ENCODE data around the gene ROBO2.
A peak's percentile ranks its signal among the peaks of the same experiment; 100 is the strongest.
"Not testable (repeated sequence)": the region's sequence is repeated elsewhere in the genome, so short reads cannot be mapped to it uniquely, and the experiment has no call there.

The ROBO2 gene

GRCh38 chr3:77348244-77348855, 308.5 kb downstream of the ROBO2 start:
- DNase-seq = no peak

- DNase-seq = no peak
Measured at GRCh38 chr3:77354958-77355357, 315.1 kb downstream of the ROBO2 start.

- DNase-seq = no peak
Measured at GRCh38 chr3:77362936-77363335, 323.0 kb downstream of the ROBO2 start.

GRCh38 chr3:77365152-77365551, 325.3 kb downstream of the ROBO2 start:
- DNase-seq = no peak

- DNase-seq = no peak
Measured at GRCh38 chr3:77370413-77370812, 330.5 kb downstream of the ROBO2 start.

- no peak for DNase-seq
Measured at GRCh38 chr3:77372018-77372417, 332.1 kb downstream of the ROBO2 start.

- no peak for DNase-seq
Measured at GRCh38 chr3:77372634-77373346, 332.9 kb downstream of the ROBO2 start.

- DNase-seq = no peak
Measured at GRCh38 chr3:77373619-77374018, 333.7 kb downstream of the ROBO2 start.

GRCh38 chr3:77376511-77376910, 336.6 kb downstream of the ROBO2 start:
- no peak for DNase-seq

GRCh38 chr3:77377717-77378116, 337.8 kb downstream of the ROBO2 start:
- DNase-seq = no peak

- no peak for DNase-seq
Measured at GRCh38 chr3:77380136-77380535, 340.2 kb downstream of the ROBO2 start.

- DNase-seq = no peak
Measured at GRCh38 chr3:77381431-77381830, 341.5 kb downstream of the ROBO2 start.

- no peak for DNase-seq
Measured at GRCh38 chr3:77392181-77392580, 352.3 kb downstream of the ROBO2 start.

GRCh38 chr3:77394046-77394445, 354.1 kb downstream of the ROBO2 start:
- no peak for DNase-seq

GRCh38 chr3:77404871-77405270, 365.0 kb downstream of the ROBO2 start:
- DNase-seq = no peak

- DNase-seq = no peak
Measured at GRCh38 chr3:77407441-77407840, 367.5 kb downstream of the ROBO2 start.

- not testable (repeated sequence) for DNase-seq
Measured at GRCh38 chr3:77410334-77410733, 370.4 kb downstream of the ROBO2 start.

- DNase-seq = no peak
Measured at GRCh38 chr3:77411334-77411733, 371.4 kb downstream of the ROBO2 start.

- no peak for DNase-seq
Measured at GRCh38 chr3:77412021-77412438, 372.1 kb downstream of the ROBO2 start.

- no peak for DNase-seq
Measured at GRCh38 chr3:77412584-77412983, 372.7 kb downstream of the ROBO2 start.

- DNase-seq = no peak
Measured at GRCh38 chr3:77414881-77415280, 375.0 kb downstream of the ROBO2 start.

GRCh38 chr3:77420336-77420735, 380.4 kb downstream of the ROBO2 start:
- DNase-seq = peak; percentile 58 to 59

- DNase-seq = no peak
Measured at GRCh38 chr3:77421916-77422315, 382.0 kb downstream of the ROBO2 start.

- DNase-seq = no peak
Measured at GRCh38 chr3:77426531-77426930, 386.6 kb downstream of the ROBO2 start.

GRCh38 chr3:77427528-77427927, 387.6 kb downstream of the ROBO2 start:
- DNase-seq = peak in 1 of 2 experiments; percentile 36
